HEK293 (cell line): ENCODE results near the gene TRMT6.

Experiments
- CTCF ChIP-seq: fragments of 450-650 bp; formaldehyde crosslinking; IDR thresholded peaks from 2 replicates; pipeline ENCODE4 v1.5.1; 2016; ENCODE audit warnings: missing biosample characterization, missing genetic modification characterization
- ZNF302 ChIP-seq: fragments of 450-650 bp; formaldehyde crosslinking; IDR thresholded peaks from 2 replicates; pipeline ENCODE4 v1.5.1; 2016; ENCODE audit warnings: missing biosample characterization, missing genetic modification characterization, low read depth
- ZNF391 ChIP-seq: fragments of 450-650 bp; formaldehyde crosslinking; IDR thresholded peaks from 2 replicates; pipeline ENCODE4 v1.5.1; 2016; ENCODE audit warnings: low read depth, missing biosample characterization, missing genetic modification characterization, borderline replicate concordance

DNA sequence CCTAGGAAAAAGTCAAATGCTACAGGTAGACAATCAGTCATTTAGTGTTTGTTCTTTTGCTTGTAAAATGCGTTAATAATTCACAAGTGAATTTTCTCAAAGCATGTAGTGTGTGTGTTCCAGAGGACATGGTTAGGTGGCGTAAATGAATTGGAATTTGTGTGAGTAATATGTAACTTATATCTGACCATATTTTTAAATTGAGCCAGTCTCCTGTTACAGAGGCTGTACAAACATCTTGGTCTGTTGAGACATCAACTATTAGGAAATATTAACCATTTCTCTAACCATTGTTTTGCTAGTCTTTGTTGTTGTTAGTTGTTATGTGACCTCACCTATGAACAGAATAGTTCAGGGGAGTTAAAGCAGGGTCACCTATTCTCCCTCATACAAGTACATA is 22.8 kb upstream of the TRMT6 start:
- no peak for TF ChIP-seq CTCF (tag by site-specific recombination)
- no peak for TF ChIP-seq ZNF302 (tag by site-specific recombination)
- TF ChIP-seq ZNF391 (tag by site-specific recombination), result no peak
